Hippocampal formation (tissue), 2 donors: ENCODE measurements around the gene SUB1.
"Not testable (repeated sequence)": the region's sequence is repeated elsewhere in the genome, so short reads cannot be mapped to it uniquely, and the experiment has no call there.

Source experiments
- DNase-seq, 2 donors: peaks; one replicate each; lab custom pipeline; 2025; lab: John Stamatoyannopoulos, UW

SUB1 gene

GRCh38 chr5:32600054-32600622 is 14.8 kb downstream of the SUB1 start:
- no peak for DNase-seq

GRCh38 chr5:32601623-32602295 is 16.4 kb downstream of the SUB1 start:
- no peak for DNase-seq

GRCh38 chr5:32602906-32603305 is 17.5 kb downstream of the SUB1 start:
- no peak for DNase-seq

GRCh38 chr5:32604800-32605765 is 19.7 kb downstream of the SUB1 start:
- DNase-seq = no peak

GRCh38 chr5:32605766-32606152 is 20.4 kb downstream of the SUB1 start:
- no peak for DNase-seq

GRCh38 chr5:32612134-32612888 is 27.0 kb downstream of the SUB1 start:
- DNase-seq = no peak

- DNase-seq = peak; percentile 69
Observed at GRCh38 chr5:32613050-32613672, 27.8 kb downstream of the SUB1 start.

- no peak for DNase-seq
Observed at GRCh38 chr5:32615236-32615635, 29.9 kb downstream of the SUB1 start.

GRCh38 chr5:32618962-32619361 is 33.6 kb downstream of the SUB1 start:
- DNase-seq = no peak

GRCh38 chr5:32621256-32621655 is 35.9 kb downstream of the SUB1 start:
- no peak for DNase-seq

GRCh38 chr5:32625106-32625505 is 39.7 kb downstream of the SUB1 start:
- no peak for DNase-seq

GRCh38 chr5:32625547-32625946 is 40.2 kb downstream of the SUB1 start:
- DNase-seq = no peak

- DNase-seq = no peak
Observed at GRCh38 chr5:32627219-32627870, 42.0 kb downstream of the SUB1 start.

- DNase-seq = no peak
Observed at GRCh38 chr5:32628049-32628844, 42.9 kb downstream of the SUB1 start.

GRCh38 chr5:32630867-32631491 is 45.6 kb downstream of the SUB1 start:
- DNase-seq = no peak

GRCh38 chr5:32633017-32633416 is 47.7 kb downstream of the SUB1 start:
- DNase-seq = not testable (repeated sequence)

GRCh38 chr5:32638309-32638708 is 53.0 kb downstream of the SUB1 start:
- DNase-seq = no peak

- DNase-seq = no peak
Observed at GRCh38 chr5:32639943-32640342, 54.6 kb downstream of the SUB1 start.

- DNase-seq = no peak
Observed at GRCh38 chr5:32642276-32643002, 57.1 kb downstream of the SUB1 start.
